ENCODE measurements around the gene LAMTOR3. TPM values are rescaled to one million over a fixed set of nuclear protein-coding genes. Genes with fewer than 3 reads are reported as not detected.
"Not testable (repeated sequence)": the region's sequence is repeated elsewhere in the genome, so short reads cannot be mapped to it uniquely, and the experiment has no call there.

LAMTOR3 gene
- total RNA-seq, 1 donor from 2014 or later: 34.0 TPM

DNA sequence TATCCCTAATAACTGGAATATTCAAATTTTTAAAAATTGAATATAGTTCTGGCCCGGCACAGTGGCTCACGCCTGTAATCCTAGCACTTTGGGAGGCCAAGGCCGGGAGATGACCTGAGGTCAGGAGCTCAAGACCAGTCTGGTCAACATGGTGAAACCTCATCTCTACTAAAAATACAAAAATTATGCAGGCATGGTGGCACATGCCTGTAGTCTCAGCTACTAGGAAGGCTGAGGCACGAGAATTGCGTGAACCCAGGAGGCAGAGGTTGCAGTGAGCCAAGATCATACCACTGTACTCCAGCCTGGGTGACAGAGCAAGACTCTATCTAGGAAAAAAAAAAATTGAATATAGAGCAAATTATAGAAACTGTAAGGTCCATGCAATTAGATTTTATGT is 64.2 kb downstream of the LAMTOR3 start:
- not testable (repeated sequence) for DNase-seq

DNA sequence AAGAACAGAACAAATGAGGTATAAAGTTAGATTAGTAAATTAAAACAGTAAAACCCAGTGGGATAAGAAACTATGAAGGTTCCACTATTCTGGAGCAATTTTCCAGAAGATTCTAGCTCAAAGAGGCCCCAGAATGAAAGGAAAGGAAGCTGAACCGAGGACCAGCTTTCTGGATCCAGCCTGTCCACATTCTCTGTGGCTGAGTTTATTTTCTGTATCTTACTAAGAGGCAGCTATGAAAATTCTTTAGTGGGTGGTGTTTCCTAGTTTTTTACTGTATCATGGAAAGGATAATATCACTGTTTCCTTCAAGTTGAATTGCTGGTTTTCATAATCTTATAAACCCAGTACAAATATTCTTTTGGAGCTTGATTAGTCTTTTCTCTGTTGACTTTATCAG is 65.8 kb downstream of the LAMTOR3 start:
- DNase-seq: no peak

Other genes with a start within 250 kb of the LAMTOR3 start
- 15.6 TPM for gene C4orf54, start 236.6 kb downstream of the LAMTOR3 start, total RNA-seq
- 27.6 TPM for gene DAPP1, start 77.6 kb downstream of the LAMTOR3 start, total RNA-seq
- 39.9 TPM for gene DNAJB14, start 52.2 kb upstream of the LAMTOR3 start, total RNA-seq
- 123 TPM for gene H2AZ1, start 55.8 kb upstream of the LAMTOR3 start, total RNA-seq

All from skin of body (tissue), 2 donors.